GM21515 (cell line): Measurements from ENCODE around the gene DISC1.
A peak's percentile ranks its signal among the peaks of the same experiment; 100 is the strongest.
"Not testable (repeated sequence)": the region's sequence is repeated elsewhere in the genome, so short reads cannot be mapped to it uniquely, and the experiment has no call there.

Experiments used
- ATAC-seq: cut with Tn5 transposase; IDR thresholded peaks from one replicate; pipeline ENCODE4 v1.9.1; 2021; ENCODE audit not compliant: unreplicated experiment

Gene DISC1

GRCh38 chr1:231626535-231626950 is at the start of gene DISC1:
DISC1 (plus strand) TSS chr1:231626790; CDS start chr1:231626868, 78 bp downstream.
- ATAC-seq = peak; percentile 45

GRCh38 chr1:231576804-231577718 is 49.5 kb upstream of the DISC1 start:
- no peak for ATAC-seq

GRCh38 chr1:231580874-231581273 is 45.7 kb upstream of the DISC1 start:
- ATAC-seq = no peak

- ATAC-seq = no peak
These were observed 44.7 kb upstream of the DISC1 start for GRCh38 chr1:231581859-231582258.

GRCh38 chr1:231583376-231583775 is 43.2 kb upstream of the DISC1 start:
- no peak for ATAC-seq

GRCh38 chr1:231584117-231584516 is 42.5 kb upstream of the DISC1 start:
- no peak for ATAC-seq

GRCh38 chr1:231584921-231585320 is 41.7 kb upstream of the DISC1 start:
- no peak for ATAC-seq

- ATAC-seq = peak; percentile 58
These were observed 36.0 kb upstream of the DISC1 start for GRCh38 chr1:231590453-231591198.

- no peak for ATAC-seq
These were observed 35.1 kb upstream of the DISC1 start for GRCh38 chr1:231591466-231591865.

- ATAC-seq = no peak
These were observed 33.8 kb upstream of the DISC1 start for GRCh38 chr1:231592809-231593208.

GRCh38 chr1:231593264-231593663 is 33.3 kb upstream of the DISC1 start:
- ATAC-seq = not testable (repeated sequence)

- ATAC-seq = no peak
These were observed 32.5 kb upstream of the DISC1 start for GRCh38 chr1:231594123-231594522.

- ATAC-seq = no peak
These were observed 31.8 kb upstream of the DISC1 start for GRCh38 chr1:231594749-231595148.

GRCh38 chr1:231596337-231596791 is 30.2 kb upstream of the DISC1 start:
- ATAC-seq = no peak

- no peak for ATAC-seq
These were observed 28.6 kb upstream of the DISC1 start for GRCh38 chr1:231597971-231598370.

GRCh38 chr1:231600458-231600976 is 26.1 kb upstream of the DISC1 start:
- no peak for ATAC-seq

- no peak for ATAC-seq
These were observed 24.5 kb upstream of the DISC1 start for GRCh38 chr1:231601824-231602672.

- no peak for ATAC-seq
These were observed 24.0 kb upstream of the DISC1 start for GRCh38 chr1:231602673-231602984.

- peak; percentile 75 for ATAC-seq
These were observed 22.9 kb upstream of the DISC1 start for GRCh38 chr1:231603598-231604275.

GRCh38 chr1:231604276-231604621 is 22.3 kb upstream of the DISC1 start:
- ATAC-seq = no peak
